ENCODE measurements around the gene GRM8.

- TF ChIP-seq ELF4 (IDR thresholded peaks at IDR 0.05), result no peak
- TF ChIP-seq FOXM1 (IDR thresholded peaks at IDR 0.05; ENCODE audit: borderline replicate concordance), result no peak
- no peak for TF ChIP-seq BHLHE40 (IDR thresholded peaks at IDR 0.05; ENCODE audit: borderline replicate concordance)
- TF ChIP-seq FOXA1 (IDR thresholded peaks at IDR 0.05), result no peak
- no peak for TF ChIP-seq SP1 (IDR thresholded peaks at IDR 0.05)
- TF ChIP-seq TARDBP (IDR thresholded peaks at IDR 0.05), result no peak
- TF ChIP-seq FOXK2 (IDR thresholded peaks at IDR 0.05), result no peak
- TF ChIP-seq SUZ12 (IDR thresholded peaks at IDR 0.05), result no peak
Measured at GRCh38 chr7:127290801-127291361, 38.1 kb upstream of the GRM8 start.

Data from HEK293T (cell line).